IPS DF 19.7 (cell line): Measurements from ENCODE around the gene NF2.

Experiments used
- DNase-seq: peaks from one replicate; pipeline ENCODE4 v3.0.0-alpha.2; 2013; ENCODE audit warnings: low read depth, low spot score

The NF2 gene

GRCh38 chr22:29719899-29720645, 116.6 kb downstream of the NF2 start, which contains the start of gene CABP7:
TSS of gene CABP7 (plus strand) at chr22:29720003. CDS start at chr22:29720425, 422 bp downstream.
- no peak for DNase-seq

- DNase-seq = no peak
Measured at GRCh38 chr22:29720811-29721323, 117.4 kb downstream of the NF2 start.

GRCh38 chr22:29722151-29722550, 118.7 kb downstream of the NF2 start:
- DNase-seq = no peak

DNA sequence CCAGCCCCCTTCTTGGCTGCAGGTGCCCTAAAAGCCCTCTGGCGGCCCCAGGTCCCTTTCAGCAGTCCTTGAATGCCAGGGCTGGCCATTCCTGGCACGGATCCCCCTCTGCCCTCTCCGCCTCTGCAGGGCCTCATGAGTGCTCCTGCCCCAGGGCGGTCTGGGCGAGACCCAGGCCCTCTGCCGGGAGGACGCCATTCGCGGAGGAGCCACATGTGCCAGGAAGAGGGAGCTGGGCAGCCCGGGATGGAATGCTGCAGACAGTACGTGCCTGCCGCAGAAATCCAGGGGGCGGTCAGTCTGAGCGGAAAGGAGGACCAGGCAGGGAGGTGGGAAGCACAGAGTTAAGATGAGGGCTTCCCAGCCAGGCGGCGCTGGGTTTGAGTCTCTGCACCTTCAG, 119.2 kb downstream of the NF2 start:
- DNase-seq = no peak

- no peak for DNase-seq
Measured at GRCh38 chr22:29723766-29724165, 120.3 kb downstream of the NF2 start.

DNA sequence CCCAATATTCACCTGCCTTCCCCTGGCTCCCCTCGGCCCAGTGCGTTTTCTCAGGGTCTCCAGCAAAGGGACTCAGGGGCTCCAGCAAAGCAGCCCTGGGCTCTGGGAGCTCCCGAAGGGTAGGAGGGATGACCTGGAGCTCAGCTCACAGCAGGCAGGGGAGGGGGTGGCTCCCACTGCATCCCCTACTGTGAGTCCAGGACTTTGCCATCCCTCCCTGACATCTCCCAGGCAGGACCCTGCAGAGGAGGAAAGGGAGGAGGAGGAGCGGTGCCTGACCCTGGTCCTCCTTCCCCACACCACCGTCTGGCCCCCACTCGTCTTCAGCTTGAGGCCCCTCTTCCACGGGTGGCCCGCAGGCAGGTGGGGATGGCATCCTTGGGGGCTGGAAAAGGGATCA, 121.4 kb downstream of the NF2 start:
- no peak for DNase-seq

DNA sequence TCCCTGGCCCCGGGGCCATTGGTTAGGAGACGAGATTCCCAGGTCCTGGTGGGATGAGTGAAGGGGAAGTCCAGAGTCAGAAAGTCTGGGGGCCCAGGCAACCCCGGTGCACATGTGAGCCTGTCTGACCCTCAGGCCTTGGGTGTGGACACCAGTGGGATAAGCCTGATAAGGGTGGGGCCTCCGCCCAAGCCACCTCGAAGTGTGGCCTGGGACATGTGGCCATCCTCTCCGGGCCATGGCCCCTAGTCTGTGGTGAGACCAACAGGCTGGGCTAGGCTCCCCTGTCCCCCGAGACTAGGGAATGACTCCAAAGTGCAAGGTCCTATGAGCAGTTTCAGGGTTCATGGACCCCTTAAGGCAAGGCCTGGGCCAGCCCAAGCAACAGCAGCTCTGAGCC, 122.7 kb downstream of the NF2 start:
- DNase-seq = no peak

- DNase-seq = no peak
Measured at GRCh38 chr22:29726512-29727130, 123.2 kb downstream of the NF2 start.

- DNase-seq = no peak
Measured at GRCh38 chr22:29727131-29727523, 123.7 kb downstream of the NF2 start.

DNA sequence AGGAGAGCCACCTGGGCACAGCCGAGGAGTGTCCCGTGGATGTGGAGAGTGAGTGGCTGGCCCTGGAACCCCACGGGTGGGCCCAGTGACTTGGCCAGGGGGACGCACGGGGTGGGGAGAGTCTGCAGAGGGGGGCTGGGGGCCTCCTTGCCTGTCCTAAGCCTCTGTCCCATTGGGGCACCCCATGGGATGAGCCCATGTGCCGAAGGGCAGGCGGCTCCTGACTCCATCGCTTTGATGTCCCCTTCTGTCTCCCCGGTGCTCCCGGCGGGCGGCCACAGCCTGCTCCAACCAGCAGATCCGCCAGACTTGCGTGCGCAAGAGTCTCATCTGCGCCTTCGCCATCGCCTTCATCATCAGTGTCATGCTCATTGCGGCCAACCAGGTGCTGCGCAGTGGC, 125.7 kb downstream of the NF2 start:
- DNase-seq = no peak

DNA sequence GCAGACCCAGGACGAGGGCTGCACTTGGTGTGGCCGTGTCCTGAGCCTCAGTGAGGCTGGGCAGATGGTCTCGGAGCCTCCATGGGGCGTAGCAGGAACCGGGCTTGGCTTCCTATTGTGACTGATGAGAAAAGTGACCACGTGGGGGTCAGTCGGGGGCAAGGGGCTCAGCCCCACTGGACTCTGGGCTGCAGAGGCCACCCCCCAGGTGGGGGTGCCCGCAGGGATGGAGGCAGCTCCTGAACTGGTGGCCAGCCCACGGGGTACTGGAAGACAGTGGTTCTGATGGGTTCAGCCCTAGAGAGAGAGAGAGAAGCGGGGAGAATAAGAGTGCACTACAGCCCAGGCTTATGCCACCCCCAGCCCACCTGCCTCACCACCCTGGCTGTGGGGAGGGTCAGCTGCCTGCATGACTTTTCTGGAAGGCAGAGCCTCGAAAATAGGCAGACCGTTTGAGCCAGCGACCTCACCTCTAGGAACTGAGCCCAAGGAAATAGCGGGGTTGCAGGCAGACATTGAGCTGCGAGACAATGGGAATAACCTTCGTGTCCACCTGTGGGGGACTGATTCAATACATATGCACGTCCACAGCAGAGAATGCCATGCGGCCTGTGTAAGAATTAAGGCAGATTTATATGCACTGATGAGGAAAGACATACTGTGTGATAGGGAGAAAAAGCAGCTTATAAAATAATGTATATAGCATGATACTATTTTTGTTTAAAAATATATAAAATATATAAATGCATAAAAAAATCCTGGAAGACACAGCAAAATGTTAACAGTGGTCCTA, 127.8 kb downstream of the NF2 start:
- no peak for DNase-seq

GRCh38 chr22:29732883-29733282, 129.4 kb downstream of the NF2 start:
- no peak for DNase-seq

- no peak for DNase-seq
Measured at GRCh38 chr22:29733362-29734201, 130.1 kb downstream of the NF2 start.

GRCh38 chr22:29734406-29734805, 131.0 kb downstream of the NF2 start:
- DNase-seq = no peak

GRCh38 chr22:29734838-29735237, 131.4 kb downstream of the NF2 start:
- DNase-seq = no peak

- DNase-seq = no peak
Measured at GRCh38 chr22:29735416-29735815, 132.0 kb downstream of the NF2 start.

GRCh38 chr22:29737251-29738117, 134.1 kb downstream of the NF2 start:
- DNase-seq = no peak

DNA sequence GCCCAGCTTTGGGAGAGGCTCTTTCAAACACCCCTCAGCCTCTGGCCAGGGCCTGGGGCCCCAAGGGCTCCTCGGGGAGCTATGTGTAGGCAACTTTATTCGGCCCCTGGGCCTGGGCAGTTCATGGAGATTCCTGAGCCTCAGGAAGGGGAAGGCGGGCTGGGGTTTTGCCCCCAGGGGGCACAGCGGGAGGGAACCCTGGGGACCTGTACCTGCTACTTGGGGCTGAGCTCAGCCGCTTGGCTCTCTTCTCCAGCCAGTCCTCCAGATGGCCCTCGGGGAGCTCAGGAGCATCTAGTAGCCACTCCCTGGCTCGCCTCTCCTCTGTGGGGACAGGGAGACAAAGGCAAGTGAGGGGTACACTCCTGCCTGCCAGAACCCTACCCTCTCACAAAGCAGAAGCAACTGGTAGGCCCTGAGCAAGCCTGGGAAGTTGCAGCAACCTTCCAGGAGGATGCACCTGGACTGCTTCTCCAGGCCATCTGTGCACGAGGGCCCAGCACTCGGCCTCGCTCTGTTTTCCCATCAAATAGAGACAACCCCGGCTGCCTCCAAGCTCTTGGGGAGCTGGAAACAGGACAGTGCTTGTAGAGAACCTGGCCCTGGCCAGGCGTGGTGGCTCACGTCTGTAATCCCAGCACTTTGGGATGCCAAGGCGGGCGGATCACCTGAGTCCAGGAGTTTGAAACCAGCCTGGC, 134.8 kb downstream of the NF2 start:
- no peak for DNase-seq

DNA sequence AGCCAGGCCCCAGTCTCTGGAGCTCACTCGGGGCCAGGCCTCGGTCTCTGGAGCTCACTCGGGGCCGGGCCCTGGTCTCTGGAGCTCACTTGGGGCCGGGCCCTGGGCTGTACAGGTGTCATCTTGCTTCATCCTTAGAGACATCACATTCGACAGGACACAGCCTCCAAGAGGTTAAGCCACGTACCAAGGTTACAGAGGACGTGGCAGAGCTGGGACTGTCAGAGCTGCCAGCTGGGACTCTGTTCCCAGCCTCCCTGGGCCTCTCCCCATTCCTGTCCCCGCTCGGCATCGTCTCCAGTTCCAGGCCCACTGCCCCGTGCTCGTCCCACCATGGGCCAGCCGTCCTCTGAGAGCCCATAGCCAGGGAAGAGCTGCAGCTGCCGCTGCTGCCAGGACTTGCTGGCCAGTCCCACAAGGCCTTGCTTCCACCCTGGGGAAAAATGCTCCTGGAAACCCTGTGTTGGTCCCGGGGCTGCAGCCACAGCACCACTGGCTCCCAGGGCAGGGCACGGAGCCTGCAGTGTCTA, 136.0 kb downstream of the NF2 start:
- no peak for DNase-seq

GRCh38 chr22:29740216-29740615, 136.8 kb downstream of the NF2 start:
- DNase-seq = no peak
